NCI-H187 (cell line): Measurements from ENCODE around the gene DDX11.
"Not testable (repeated sequence)": the region's sequence is repeated elsewhere in the genome, so short reads cannot be mapped to it uniquely, and the experiment has no call there.

Experiments
- DNase-seq, 2 experiments: peaks; one replicate each; lab custom pipeline; 2025; lab: John Stamatoyannopoulos, UW

Gene DDX11

DNA sequence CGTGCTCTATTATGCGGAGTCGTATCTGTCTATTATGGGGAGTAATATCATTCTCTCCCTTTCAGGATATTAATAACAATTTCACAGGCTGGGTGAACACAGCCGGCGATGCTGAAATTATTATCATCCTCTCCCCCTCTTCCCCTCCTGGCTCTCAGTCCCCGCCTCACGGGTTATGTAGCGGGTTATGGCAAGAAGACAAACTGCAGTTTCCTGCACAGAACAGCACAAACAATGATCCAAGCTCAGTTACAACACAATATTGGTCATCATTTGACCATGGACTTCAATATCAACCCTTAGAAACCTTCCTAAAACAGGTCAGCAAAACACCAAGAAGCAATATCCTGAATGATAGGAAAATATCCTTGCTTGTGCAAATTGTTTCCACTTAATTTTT, 50.5 kb downstream of the DDX11 start:
- not testable (repeated sequence) for DNase-seq

DNA sequence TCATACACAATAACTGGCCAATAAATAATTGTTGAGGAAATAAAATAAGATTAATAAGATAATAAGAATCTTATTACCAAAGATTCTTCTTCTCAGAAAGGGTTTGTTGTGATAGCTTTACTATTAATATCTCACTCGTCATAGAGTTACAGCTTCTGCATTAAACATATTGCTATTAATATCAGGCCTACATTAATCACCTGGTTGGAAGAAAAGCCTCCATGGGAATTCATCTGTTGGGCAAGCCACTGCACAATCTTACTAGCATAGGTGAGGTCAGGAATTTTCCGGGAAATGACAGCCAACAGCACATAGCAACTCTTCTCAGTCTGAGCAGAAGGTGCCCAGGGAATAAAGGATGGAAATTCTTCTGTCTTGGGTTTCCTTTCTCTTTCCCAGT, 51.5 kb downstream of the DDX11 start:
- not testable (repeated sequence) for DNase-seq

DNA sequence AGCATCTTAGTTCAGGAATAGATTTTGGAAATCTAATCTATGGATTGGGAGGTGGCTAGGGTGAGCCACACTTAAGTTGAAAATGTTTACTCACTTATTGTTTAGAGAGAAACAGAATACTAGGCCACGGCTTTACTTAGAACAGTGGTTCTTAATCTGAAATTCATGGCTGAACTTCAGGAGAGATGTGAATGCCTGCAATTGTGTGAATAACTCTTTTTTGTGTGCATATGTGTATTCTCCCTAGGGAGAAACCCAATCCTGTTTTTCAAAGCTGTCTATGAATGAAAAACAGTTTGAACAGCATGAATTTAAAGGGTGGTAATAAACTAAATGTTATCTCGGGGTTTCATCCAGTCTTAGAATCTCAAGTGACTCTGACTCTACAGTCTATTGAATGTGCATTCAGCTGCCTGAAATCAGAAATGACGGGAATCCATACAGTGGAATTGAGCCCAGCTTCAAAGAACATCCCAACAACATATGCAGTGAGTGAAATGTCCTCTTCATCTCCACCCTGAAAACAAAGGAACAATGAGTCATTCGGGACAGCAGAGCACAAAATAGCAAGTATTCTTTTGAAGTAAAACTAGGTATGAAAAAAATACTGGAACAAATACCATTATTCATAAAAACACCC, 53.7 kb downstream of the DDX11 start:
- DNase-seq: not testable (repeated sequence)

DNA sequence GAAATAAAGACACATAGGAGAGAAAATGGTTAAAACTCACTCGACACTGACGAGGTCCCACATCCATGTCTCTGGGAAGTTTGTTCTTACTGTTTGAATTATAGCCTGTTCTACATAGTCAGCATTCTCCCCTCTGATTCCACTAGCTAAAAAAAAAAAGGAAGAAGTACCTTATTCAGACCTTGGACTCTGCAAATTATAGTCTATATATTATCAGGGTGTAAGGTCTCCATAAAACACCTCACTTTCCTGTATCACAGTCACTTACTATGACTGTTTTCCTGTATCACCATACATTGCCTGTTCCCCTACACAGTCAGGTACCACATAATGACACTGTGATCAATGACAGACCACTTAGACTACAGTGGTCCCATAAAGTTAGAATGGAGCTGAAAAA, 62.9 kb downstream of the DDX11 start:
- not testable (repeated sequence) for DNase-seq

DNA sequence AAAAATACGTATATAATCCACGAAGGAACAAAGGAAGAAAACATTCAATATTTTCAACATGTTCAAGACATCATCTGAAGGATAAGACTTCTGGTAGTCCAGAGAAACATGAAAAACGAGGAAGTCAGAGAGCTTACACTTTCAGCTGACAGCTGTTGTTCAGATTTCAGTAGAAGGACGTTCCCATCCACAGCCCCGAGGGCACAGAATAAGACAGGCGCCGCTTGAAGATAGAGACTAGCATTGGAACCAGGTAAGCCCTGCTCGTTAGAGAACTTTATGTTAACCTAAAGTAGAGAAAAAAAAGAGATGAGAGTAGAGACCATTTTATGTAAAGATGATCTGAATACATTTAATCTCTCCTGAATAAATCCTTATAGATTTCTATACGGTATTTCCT, 71.1 kb downstream of the DDX11 start:
- DNase-seq: not testable (repeated sequence)

DNA sequence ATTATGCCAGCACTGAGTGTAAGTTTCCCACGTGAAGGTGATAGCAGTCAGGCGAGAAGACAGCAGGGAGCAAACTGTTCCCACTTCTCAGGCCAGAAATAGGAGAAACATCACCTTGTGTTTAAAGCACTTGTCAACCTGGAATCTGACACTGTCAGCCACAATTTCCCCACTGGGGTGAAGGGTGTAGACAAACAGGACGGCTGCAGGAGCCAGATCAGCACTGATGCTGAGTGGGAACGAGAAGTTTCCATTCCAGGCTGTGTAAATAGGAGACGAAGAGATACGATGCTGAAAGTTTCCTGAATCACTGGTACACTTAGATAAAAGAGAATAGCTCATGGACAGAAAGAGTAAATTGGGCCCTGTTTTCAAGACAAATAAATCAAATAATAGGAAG, 71.6 kb downstream of the DDX11 start:
- DNase-seq: not testable (repeated sequence)

DNA sequence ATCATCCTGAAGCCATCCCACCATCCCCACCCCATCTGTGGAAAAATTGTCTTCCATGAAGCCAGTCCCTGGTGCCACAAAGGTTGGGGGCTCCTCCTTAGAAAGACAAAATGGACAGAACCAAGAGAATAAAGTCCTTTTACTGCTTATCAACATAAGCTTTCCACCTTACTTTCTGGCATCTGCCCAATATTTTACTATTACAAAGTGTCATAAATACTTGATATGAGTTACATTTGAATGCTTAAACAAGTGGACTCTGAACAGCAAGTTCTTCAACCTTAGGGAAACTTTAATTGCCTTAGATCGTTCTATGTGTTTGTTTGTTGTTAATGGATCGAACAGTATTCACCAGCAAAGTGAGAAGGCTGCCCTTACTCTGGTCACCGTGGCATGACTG, 73.8 kb downstream of the DDX11 start:
- DNase-seq: not testable (repeated sequence)

GRCh38 chr12:31150766-31151165, 77.1 kb downstream of the DDX11 start:
- not testable (repeated sequence) for DNase-seq
